Transverse colon (tissue), 4 donors: ENCODE measurements around the gene CERK. TPM values are rescaled to one million over a fixed set of nuclear protein-coding genes. Genes with fewer than 3 reads are reported as not detected.

ENCODE experiments used
- DNase-seq: peaks from one replicate; pipeline ENCODE4 v3.0.0-alpha.2; 2019
- H3K27ac ChIP-seq, 4 donors: fragments of 200-600 bp; sonication (generic); 2 replicates each; pipeline ENCODE4 v1.5.1; 2016 to 2018; ENCODE audit warnings: inconsistent platforms in 4 of 4
- H3K27me3 ChIP-seq: fragments of 200-600 bp; sonication (generic); 2 replicates; pipeline ENCODE4 v1.5.1; 2017; ENCODE audit warnings: inconsistent platforms
- H3K36me3 ChIP-seq, 4 donors: fragments of 200-600 bp; sonication (generic); 2 replicates each; pipeline ENCODE4 v1.5.1; 2017 to 2019; ENCODE audit warnings: inconsistent platforms in 4 of 4
- H3K4me1 ChIP-seq, 4 donors: fragments of 200-600 bp; sonication (generic); 2 replicates each; pipeline ENCODE4 v1.5.1; 2017 to 2020; ENCODE audit warnings: inconsistent platforms in 4 of 4
- H3K4me3 ChIP-seq, 4 donors: fragments of 200-600 bp; sonication (generic); 1 replicate in 1 of 4; 2 replicates in 3 of 4; pipeline versions ENCODE4 v1.5.1 to v1.6.1; 2017 to 2019; ENCODE audit warnings: inconsistent platforms in 4 of 4
- H3K9me3 ChIP-seq, 2 donors: fragments of 200-600 bp; sonication (generic); 2 replicates each; pipeline ENCODE4 v1.5.1; 2017 to 2019; ENCODE audit warnings: inconsistent platforms in 2 of 2
- EP300 ChIP-seq: sonication (generic); formaldehyde crosslinking; IDR thresholded peaks from one replicate; pipeline ENCODE4 v1.6.1; 2017; ENCODE audit warnings: antibody characterized with exemption, low read depth
- POLR2A ChIP-seq: fragments of 450-650 bp; IDR thresholded peaks from one replicate; pipeline ENCODE4 v1.6.1; 2016; ENCODE audit warnings: antibody characterized with exemption, mild to moderate bottlenecking, moderate library complexity
- POLR2AphosphoS5 ChIP-seq, 3 donors: sonication (generic); formaldehyde crosslinking; IDR thresholded peaks; one replicate each; pipeline ENCODE4 v1.6.1; 2016; ENCODE audit warnings: antibody characterized with exemption in 3 of 3
- WGBS, 2 donors: methylation state at CpG; one replicate each; pipeline ENCODE4 v1.1.5; 2018; ENCODE audit warnings: low coverage in 1 of 2; 5-methylcytosine and 5-hydroxymethylcytosine counted together
- in situ Hi-C, 4 donors: fragments of 200-750 bp; cut with MboI; loops; one replicate each; pipeline versions ENCODE4 v1.15.0 to v1.15.1; 2017; ENCODE audit warnings: low sequenced_read_pairs in 3 of 4, low pct_ligation_motif_present in 1 of 4, low pct_unique_long_range_greater_than_20kb in 1 of 4
- intact Hi-C: fragments of 100-400 bp; cut with DNase I; formaldehyde crosslinking; loops from one replicate; pipeline ENCODE4 v1.15.1; 2023; ENCODE audit warnings: low total_unique reads
- total RNA-seq, 4 donors: library from RNA; depleted of rRNA; stranded (reverse); fragments of >200 nt; gene quantifications; one replicate each; pipeline ENCODE4 v1.1.0, GENCODE V29; 2016
- TF ChIP-seq, protein P1 (sequence below), 5 experiments: fragments of 200-600 bp in 3 of 5; fragments of 450-650 bp in 2 of 5; sonication (generic) in 3 of 5; IDR thresholded peaks; 1 replicate in 2 of 5; 2 replicates in 3 of 5; pipeline ENCODE4 v1.5.1; 2016 to 2017; ENCODE audit warnings: antibody characterized with exemption in 5 of 5, inconsistent platforms in 3 of 5, mild to moderate bottlenecking in 2 of 5, moderate library complexity in 1 of 5

Gene CERK
- total RNA-seq, 4 donors from 2014 or later, result 13.7 to 72.2 (median 63.5) TPM

DNA sequence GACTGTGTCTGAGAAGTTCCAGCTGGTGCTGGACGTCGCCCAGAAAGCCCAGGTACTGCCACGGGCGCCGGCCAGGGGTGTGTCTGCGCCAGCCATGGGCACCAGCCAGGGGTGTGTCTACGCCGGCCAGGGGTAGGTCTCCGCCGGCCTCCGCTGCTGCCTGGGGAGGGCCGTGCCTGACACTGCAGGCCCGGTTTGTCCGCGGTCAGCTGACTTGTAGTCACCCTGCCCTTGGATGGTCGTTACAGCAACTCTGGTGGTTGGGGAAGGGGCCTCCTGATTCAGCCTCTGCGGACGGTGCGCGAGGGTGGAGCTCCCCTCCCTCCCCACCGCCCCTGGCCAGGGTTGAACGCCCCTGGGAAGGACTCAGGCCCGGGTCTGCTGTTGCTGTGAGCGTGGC is 69.9 kb downstream of the CERK start:
- Histone ChIP-seq H3K27me3 (no peaks in the 10 kb centered on the region), H3K36me3 (peaks cover 0 to 29% (median 13%) of the 10 kb centered on the region in 4 donors), H3K27ac (no peak overlapping the region), H3K4me1 (peaks cover 0 to 15% (median 13%) of the 10 kb centered on the region in 4 donors), H3K9me3 (no peaks in the 10 kb centered on the region), H3K4me3 (no peak overlapping the region)
- 86% methylated on average over 18 of the region's 24 CpGs; no CpG with 5 or more reads in 1 of the 2 donors for WGBS, 2 donors
- DNase-seq, result no peak
- in situ Hi-C loops, result no loop called here
- intact Hi-C loops, result no loop called here
- TF ChIP-seq EP300, result no peak

- Histone ChIP-seq H3K36me3 (peaks cover 0 to 29% (median 14%) of the 10 kb centered on the region in 4 donors), H3K4me3 (no peak overlapping the region), H3K9me3 (no peaks in the 10 kb centered on the region), H3K27me3 (no peaks in the 10 kb centered on the region), H3K4me1 (peaks cover 0 to 8% (median 7%) of the 10 kb centered on the region in 4 donors), H3K27ac (no peak overlapping the region)
- 90% methylated on average over 10 of the region's 10 CpGs; no CpG with 5 or more reads in 1 of the 2 donors for WGBS, 2 donors
- intact Hi-C loops (no loop called here), in situ Hi-C loops (no loop called here)
- no peak for DNase-seq
- no peak for TF ChIP-seq EP300
- TF ChIP-seq POLR2AphosphoS5 (IDR thresholded peaks at IDR 0.05), result no peak
- TF ChIP-seq, protein P1, sequence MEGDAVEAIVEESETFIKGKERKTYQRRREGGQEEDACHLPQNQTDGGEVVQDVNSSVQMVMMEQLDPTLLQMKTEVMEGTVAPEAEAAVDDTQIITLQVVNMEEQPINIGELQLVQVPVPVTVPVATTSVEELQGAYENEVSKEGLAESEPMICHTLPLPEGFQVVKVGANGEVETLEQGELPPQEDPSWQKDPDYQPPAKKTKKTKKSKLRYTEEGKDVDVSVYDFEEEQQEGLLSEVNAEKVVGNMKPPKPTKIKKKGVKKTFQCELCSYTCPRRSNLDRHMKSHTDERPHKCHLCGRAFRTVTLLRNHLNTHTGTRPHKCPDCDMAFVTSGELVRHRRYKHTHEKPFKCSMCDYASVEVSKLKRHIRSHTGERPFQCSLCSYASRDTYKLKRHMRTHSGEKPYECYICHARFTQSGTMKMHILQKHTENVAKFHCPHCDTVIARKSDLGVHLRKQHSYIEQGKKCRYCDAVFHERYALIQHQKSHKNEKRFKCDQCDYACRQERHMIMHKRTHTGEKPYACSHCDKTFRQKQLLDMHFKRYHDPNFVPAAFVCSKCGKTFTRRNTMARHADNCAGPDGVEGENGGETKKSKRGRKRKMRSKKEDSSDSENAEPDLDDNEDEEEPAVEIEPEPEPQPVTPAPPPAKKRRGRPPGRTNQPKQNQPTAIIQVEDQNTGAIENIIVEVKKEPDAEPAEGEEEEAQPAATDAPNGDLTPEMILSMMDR (IDR thresholded peaks at IDR 0.05), result no peak
- TF ChIP-seq POLR2A, result no peak
Observed at GRCh38 chr22:46667245-46667623, 70.8 kb downstream of the CERK start.

- no peak for TF ChIP-seq POLR2AphosphoS5 (IDR thresholded peaks at IDR 0.05)
- TF ChIP-seq EP300, result no peak
- no peak for TF ChIP-seq POLR2A
- TF ChIP-seq, protein P1 (IDR thresholded peaks at IDR 0.05), result no peak
- no peaks in the 10 kb centered on the region for H3K27me3 ChIP-seq
- intact Hi-C loops, result no loop called here
- no peaks in the 10 kb centered on the region for H3K9me3 ChIP-seq
- no peak for DNase-seq
- H3K36me3 ChIP-seq, result peaks cover 0 to 29% (median 14%) of the 10 kb centered on the region in 4 donors
- no peak overlapping the region for H3K4me3 ChIP-seq
- 98% methylated on average over 13 of the region's 17 CpGs; no CpG with 5 or more reads in 1 of the 2 donors for WGBS, 2 donors
- H3K27ac ChIP-seq, result no peak overlapping the region
- in situ Hi-C loops, result no loop called here
- peaks cover 0 to 3% (median 2%) of the 10 kb centered on the region in 4 donors for H3K4me1 ChIP-seq
Observed at GRCh38 chr22:46666577-46667244, 71.3 kb downstream of the CERK start.

DNA sequence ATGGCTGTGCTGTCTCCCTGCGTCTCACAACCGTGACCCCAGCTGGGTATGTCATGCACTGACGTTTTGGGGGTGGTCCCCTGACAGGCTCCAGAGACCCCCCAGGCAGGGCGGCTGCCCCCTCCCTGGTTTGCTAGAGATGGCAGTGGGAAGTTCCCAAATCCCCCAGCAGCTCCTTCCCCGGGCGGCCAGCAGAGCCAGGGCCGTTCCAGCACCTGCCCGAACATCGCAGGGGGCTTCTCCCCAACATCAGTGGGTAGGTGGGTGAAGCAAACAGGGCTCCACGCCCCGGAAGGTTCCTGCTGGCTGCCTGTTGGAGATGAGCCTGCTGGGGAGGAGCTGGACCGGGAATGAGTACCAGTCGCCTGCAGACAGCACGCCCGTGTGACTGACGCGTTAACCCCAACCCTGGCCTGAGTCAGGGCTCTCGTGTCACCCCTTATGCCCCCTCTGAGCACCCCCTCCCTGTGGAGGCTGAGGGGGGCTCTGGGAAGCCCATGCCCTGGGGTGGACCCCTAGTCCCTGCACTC is 72.2 kb downstream of the CERK start:
- Histone ChIP-seq H3K36me3 (peaks cover 0 to 29% (median 14%) of the 10 kb centered on the region in 4 donors), H3K4me1 (peaks cover 4 to 10% (median 6%) of the 10 kb centered on the region in 4 donors), H3K4me3 (no peak overlapping the region), H3K27me3 (no peaks in the 10 kb centered on the region), H3K9me3 (no peaks in the 10 kb centered on the region), H3K27ac (no peak overlapping the region)
- in situ Hi-C loops (no loop called here), intact Hi-C loops (no loop called here)
- no peak for DNase-seq
- 88% methylated on average over 18 of the region's 18 CpGs; no CpG with 5 or more reads in 1 of the 2 donors for WGBS, 2 donors
- no peak for TF ChIP-seq POLR2A
- TF ChIP-seq EP300, result no peak
- TF ChIP-seq POLR2AphosphoS5 (IDR thresholded peaks at IDR 0.05), result no peak
- TF ChIP-seq, protein P1 (IDR thresholded peaks at IDR 0.05), result no peak
